GM12801 (cell line): ENCODE data around the gene CUL4A.

ENCODE experiments used
- TF ChIP-seq, protein P1 (sequence below): IDR thresholded peaks from one replicate; pipeline ENCODE4 v1.5.1; 2011; ENCODE audit warnings: control low read depth; ENCODE audit not compliant: insufficient read length; ENCODE audit errors: extremely low read depth

CUL4A gene

GRCh38 chr13:113209336-113209758, at the start of gene CUL4A:
Gene CUL4A (plus strand): TSS chr13:113209613. CDS start chr13:113209628, 15 bp downstream.
- TF ChIP-seq, protein P1, sequence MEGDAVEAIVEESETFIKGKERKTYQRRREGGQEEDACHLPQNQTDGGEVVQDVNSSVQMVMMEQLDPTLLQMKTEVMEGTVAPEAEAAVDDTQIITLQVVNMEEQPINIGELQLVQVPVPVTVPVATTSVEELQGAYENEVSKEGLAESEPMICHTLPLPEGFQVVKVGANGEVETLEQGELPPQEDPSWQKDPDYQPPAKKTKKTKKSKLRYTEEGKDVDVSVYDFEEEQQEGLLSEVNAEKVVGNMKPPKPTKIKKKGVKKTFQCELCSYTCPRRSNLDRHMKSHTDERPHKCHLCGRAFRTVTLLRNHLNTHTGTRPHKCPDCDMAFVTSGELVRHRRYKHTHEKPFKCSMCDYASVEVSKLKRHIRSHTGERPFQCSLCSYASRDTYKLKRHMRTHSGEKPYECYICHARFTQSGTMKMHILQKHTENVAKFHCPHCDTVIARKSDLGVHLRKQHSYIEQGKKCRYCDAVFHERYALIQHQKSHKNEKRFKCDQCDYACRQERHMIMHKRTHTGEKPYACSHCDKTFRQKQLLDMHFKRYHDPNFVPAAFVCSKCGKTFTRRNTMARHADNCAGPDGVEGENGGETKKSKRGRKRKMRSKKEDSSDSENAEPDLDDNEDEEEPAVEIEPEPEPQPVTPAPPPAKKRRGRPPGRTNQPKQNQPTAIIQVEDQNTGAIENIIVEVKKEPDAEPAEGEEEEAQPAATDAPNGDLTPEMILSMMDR = no peak

- TF ChIP-seq, protein P1 = no peak
Measured at GRCh38 chr13:113159701-113160100, 49.7 kb upstream of the CUL4A start.

GRCh38 chr13:113160983-113161382, 48.4 kb upstream of the CUL4A start:
- TF ChIP-seq, protein P1 = no peak

- TF ChIP-seq, protein P1 = no peak
Measured at GRCh38 chr13:113161433-113161832, 48.0 kb upstream of the CUL4A start.

DNA sequence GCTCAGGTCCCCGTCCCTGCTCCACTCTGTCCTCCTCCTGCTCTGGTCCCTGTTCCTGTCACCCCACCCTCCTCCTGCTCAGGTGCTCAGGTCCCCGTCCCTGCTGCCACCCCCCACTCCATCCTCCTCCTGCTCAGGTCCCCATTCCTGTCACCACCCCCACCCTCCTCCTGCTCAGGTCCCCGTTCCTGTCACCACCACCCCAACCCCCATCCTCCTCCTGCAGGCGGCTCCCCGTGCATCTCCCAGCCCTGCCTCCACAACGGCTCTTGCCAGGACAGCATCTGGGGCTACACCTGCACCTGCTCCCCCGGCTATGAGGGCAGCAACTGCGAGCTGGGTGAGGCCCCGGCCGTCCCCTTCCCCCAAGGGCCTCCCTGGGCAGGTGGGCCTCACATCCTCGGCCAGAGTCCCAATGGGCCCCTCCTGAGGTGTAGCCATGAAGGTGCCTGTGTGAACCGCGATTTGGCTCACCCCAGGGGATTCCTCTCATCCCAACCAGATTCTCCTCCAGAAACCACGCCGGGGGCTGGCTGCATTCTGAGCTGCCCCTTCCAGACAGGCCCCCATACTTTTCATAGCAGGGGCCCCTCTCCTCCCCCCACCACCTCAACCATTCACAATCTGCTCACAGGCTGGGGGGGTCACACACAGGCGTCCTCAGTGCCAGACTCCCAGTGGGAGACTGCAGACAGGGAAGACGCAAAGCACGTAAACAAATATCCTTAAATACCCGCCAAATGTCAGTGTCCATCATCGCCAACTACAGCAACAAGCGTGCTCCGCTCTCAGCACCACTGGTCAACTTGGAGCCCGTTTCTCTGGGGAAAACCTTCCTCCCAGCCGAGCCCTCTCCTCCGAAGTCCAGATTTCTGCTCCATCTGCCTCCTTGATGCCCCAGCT, 46.4 kb upstream of the CUL4A start:
- TF ChIP-seq, protein P1 = no peak

DNA sequence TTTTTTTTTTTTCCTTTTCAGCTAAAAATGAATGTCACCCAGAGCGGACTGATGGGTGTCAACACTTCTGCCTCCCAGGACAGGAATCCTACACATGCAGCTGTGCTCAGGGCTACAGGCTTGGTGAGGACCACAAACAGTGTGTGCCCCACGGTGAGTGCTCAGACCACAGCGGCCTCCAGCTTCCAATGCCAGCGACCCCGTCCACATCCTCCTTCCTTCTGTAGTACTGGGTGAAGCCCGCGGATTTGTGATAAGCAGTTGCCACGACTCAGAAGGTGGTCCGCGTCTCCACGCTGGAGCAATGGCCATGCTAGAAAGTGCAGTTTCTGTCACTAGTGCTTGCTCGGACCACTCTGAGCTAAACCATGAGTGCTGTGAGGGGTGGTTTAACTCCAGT, 44.9 kb upstream of the CUL4A start:
- TF ChIP-seq, protein P1 = no peak

DNA sequence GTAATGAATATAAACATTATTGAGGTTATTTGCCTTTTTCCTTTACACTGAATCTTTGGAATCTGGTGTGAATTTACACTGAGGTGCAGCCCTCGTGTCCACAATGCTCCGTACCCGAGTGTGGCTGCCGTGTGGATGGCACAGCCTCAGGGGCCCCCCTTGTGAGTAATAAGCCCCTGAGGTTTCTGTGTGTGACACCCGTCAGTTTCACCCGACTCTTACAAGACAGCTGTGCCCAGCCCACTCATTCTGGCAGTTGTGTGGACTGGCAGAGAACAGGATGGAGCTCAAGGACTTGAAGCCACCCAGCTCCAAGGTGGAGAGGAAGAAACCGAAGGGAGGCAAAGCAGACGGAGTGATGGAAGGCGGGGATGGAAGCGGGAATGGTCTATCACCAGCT, 43.1 kb upstream of the CUL4A start:
- TF ChIP-seq, protein P1 = no peak
